Neural cell (in vitro differentiated cells): ENCODE measurements around the gene CHST8. TPM values are rescaled to one million over a fixed set of nuclear protein-coding genes. Genes with fewer than 3 reads are reported as not detected.
"Not testable (repeated sequence)": the region's sequence is repeated elsewhere in the genome, so short reads cannot be mapped to it uniquely, and the experiment has no call there.

Experiments
- H2AFZ ChIP-seq: fragments of 200-600, 300-800 bp; sonication (generic), shearing (Covaris generic); 2 replicates; pipeline ENCODE4 v1.6.0; 2014; ENCODE audit warnings: low read depth, mild to moderate bottlenecking, antibody characterized with exemption, low read length, moderate library complexity
- H3F3A ChIP-seq: fragments of 200-600 bp; shearing (Covaris generic); 2 replicates; pipeline ENCODE4 v1.6.1; 2016; ENCODE audit warnings: mild to moderate bottlenecking, moderate library complexity, mixed read lengths, antibody characterized with exemption, low read length; ENCODE audit not compliant: insufficient read depth, poor library complexity, severe bottlenecking
- H3K27ac ChIP-seq: fragments of 200-600, 300-800 bp; sonication (generic), shearing (Covaris generic); 2 replicates; pipeline ENCODE4 v1.5.1; 2014; ENCODE audit warnings: mild to moderate bottlenecking, low read length, moderate library complexity
- H3K27me3 ChIP-seq: fragments of 300-800, 200-600 bp; sonication (generic), shearing (Covaris generic); 2 replicates; pipeline ENCODE4 v1.6.0; 2014; ENCODE audit warnings: mild to moderate bottlenecking, low read depth, low read length, moderate library complexity; ENCODE audit not compliant: insufficient read depth
- H3K36me3 ChIP-seq: fragments of 300-800, 200-600 bp; sonication (generic), shearing (Covaris generic); 2 replicates; pipeline ENCODE4 v1.5.1; 2014; ENCODE audit warnings: mild to moderate bottlenecking, antibody characterized with exemption, low read length, moderate library complexity; ENCODE audit not compliant: insufficient read depth
- H3K4me2 ChIP-seq: fragments of 300-800, 200-600 bp; sonication (generic), shearing (Covaris generic); 2 replicates; pipeline ENCODE4 v1.6.0; 2014; ENCODE audit warnings: mild to moderate bottlenecking, low read length
- H3K4me3 ChIP-seq: fragments of 300-800, 200-600 bp; sonication (generic), shearing (Covaris generic); 2 replicates; pipeline ENCODE4 v1.5.1; 2014; ENCODE audit warnings: mild to moderate bottlenecking, low read length, moderate library complexity
- H3K79me2 ChIP-seq: fragments of 200-600 bp; shearing (Covaris generic); replicated peaks from 2 replicates; pipeline ENCODE4 v1.6.0; 2014; ENCODE audit warnings: mild to moderate bottlenecking, low read length, moderate library complexity; ENCODE audit not compliant: insufficient read depth
- H3K9ac ChIP-seq: fragments of 300-800, 200-600 bp; sonication (generic), shearing (Covaris generic); 2 replicates; pipeline ENCODE4 v1.6.1; 2016; ENCODE audit warnings: mild to moderate bottlenecking, low read length, mixed read lengths
- H3K9me2 ChIP-seq: fragments of 200-600 bp; shearing (Covaris generic); 2 replicates; pipeline ENCODE4 v1.6.1; 2016; ENCODE audit warnings: mild to moderate bottlenecking, low read length, mixed read lengths; ENCODE audit not compliant: insufficient read depth
- H3K9me3 ChIP-seq: fragments of 200-600, 300-800 bp; sonication (generic), shearing (Covaris generic); 2 replicates; pipeline ENCODE4 v1.6.1; 2016; ENCODE audit warnings: mild to moderate bottlenecking, mixed run types, low read length, moderate library complexity, mixed read lengths
- H4K20me1 ChIP-seq: fragments of 200-600 bp; shearing (Covaris generic); 2 replicates; pipeline ENCODE4 v1.6.1; 2016; ENCODE audit warnings: mild to moderate bottlenecking, mixed run types; ENCODE audit not compliant: insufficient read depth
- EP300 ChIP-seq: fragments of 450-650 bp; conservative IDR thresholded peaks from 2 replicates; pipeline ENCODE4 v1.6.1; 2014; ENCODE audit warnings: antibody characterized with exemption, mild to moderate bottlenecking, moderate library complexity; ENCODE audit not compliant: poor library complexity, severe bottlenecking
- EZH2 ChIP-seq: fragments of 200-600, 300-800 bp; shearing (Covaris generic), sonication (generic); IDR thresholded peaks from 2 replicates; pipeline ENCODE4 v1.6.1; 2014; ENCODE audit warnings: antibody characterized with exemption, low read length, borderline replicate concordance, mild to moderate bottlenecking; ENCODE audit not compliant: insufficient read depth, poor library complexity, severe bottlenecking
- MXI1 ChIP-seq: fragments of 450-650 bp; conservative IDR thresholded peaks from 2 replicates; pipeline ENCODE4 v1.6.1; 2014; ENCODE audit warnings: antibody characterized with exemption, mild to moderate bottlenecking; ENCODE audit not compliant: poor library complexity, severe bottlenecking
- POLR2AphosphoS5 ChIP-seq: IDR thresholded peaks from 2 replicates; pipeline ENCODE4 v1.6.1; 2012
- RAD21 ChIP-seq: fragments of 450-650 bp; conservative IDR thresholded peaks from 2 replicates; pipeline ENCODE4 v1.6.1; 2014; ENCODE audit warnings: antibody characterized with exemption, mild to moderate bottlenecking, moderate library complexity
- REST ChIP-seq: IDR thresholded peaks from 2 replicates; pipeline ENCODE4 v1.6.1; 2012; ENCODE audit warnings: borderline replicate concordance
- SMC3 ChIP-seq: fragments of 450-650 bp; conservative IDR thresholded peaks from 2 replicates; pipeline ENCODE4 v1.6.1; 2014; ENCODE audit warnings: antibody characterized with exemption, mild to moderate bottlenecking, moderate library complexity; ENCODE audit not compliant: poor library complexity
- TAF1 ChIP-seq: IDR thresholded peaks from 2 replicates; pipeline ENCODE4 v1.6.1; 2012; ENCODE audit warnings: low read depth
- polyA plus RNA-seq: library from polyadenylated mRNA; depleted of rRNA; stranded (reverse); fragments of >200 nt; gene quantifications from 2 replicates; pipeline ENCODE4 v1.2.3, GENCODE V29; 2014
- TF ChIP-seq, protein P1 (sequence below): fragments of 450-650 bp; IDR thresholded peaks from 2 replicates; pipeline ENCODE4 v1.5.1; 2014; ENCODE audit warnings: antibody characterized with exemption, mild to moderate bottlenecking, moderate library complexity; ENCODE audit not compliant: poor library complexity, severe bottlenecking

Gene CHST8
- polyA plus RNA-seq, 1 donor from 2014 or later: 7.1 TPM

GRCh38 chr19:33695547-33695946 lies 73.8 kb downstream of the CHST8 start:
- H4K20me1 ChIP-seq, H3K4me2 ChIP-seq, H3K4me3 ChIP-seq, H3K27ac ChIP-seq, H3K9ac ChIP-seq, H2AFZ ChIP-seq, H3F3A ChIP-seq, H3K27me3 ChIP-seq, H3K36me3 ChIP-seq, H3K9me3 ChIP-seq, H3K79me2 ChIP-seq, H3K9me2 ChIP-seq: not testable (repeated sequence)

DNA sequence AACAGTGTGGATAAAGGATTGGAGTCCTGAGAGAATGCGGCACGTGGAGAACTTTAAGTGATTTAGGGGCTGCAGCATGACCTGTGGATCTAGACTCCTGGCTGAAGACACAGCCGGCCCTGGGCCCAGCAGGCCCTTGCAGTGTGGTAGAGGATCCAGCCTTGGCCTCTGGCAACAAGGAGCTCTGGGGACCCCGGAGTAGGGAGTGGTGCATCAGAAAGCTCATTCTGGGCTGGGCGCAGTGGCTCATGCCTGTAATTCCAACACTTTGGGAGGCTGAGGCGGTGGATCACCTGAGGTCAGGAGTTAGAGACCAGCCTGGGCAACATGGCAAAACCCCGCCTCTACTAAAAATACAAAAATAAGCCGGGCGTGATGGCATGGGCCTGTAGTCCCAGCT lies 76.0 kb downstream of the CHST8 start:
- no peaks in the 10 kb centered on the region for H3K9me2 ChIP-seq
- no peaks in the 10 kb centered on the region for H3K79me2 ChIP-seq
- no peak overlapping the region for H3K4me3 ChIP-seq
- H2AFZ ChIP-seq: no peak overlapping the region
- no peaks in the 10 kb centered on the region for H3K36me3 ChIP-seq
- TF ChIP-seq POLR2AphosphoS5 (no peak), REST (no peak), TAF1 (no peak), EP300 (no peak), SMC3 (no peak)
- H3K27me3 ChIP-seq: no peaks in the 10 kb centered on the region
- H3K9me3 ChIP-seq: no peaks in the 10 kb centered on the region
- H3K27ac ChIP-seq: no peak overlapping the region
- no peaks in the 10 kb centered on the region for H4K20me1 ChIP-seq
- no peaks in the 10 kb centered on the region for H3F3A ChIP-seq
- no peak overlapping the region for H3K4me2 ChIP-seq
- H3K9ac ChIP-seq: no peak overlapping the region

DNA sequence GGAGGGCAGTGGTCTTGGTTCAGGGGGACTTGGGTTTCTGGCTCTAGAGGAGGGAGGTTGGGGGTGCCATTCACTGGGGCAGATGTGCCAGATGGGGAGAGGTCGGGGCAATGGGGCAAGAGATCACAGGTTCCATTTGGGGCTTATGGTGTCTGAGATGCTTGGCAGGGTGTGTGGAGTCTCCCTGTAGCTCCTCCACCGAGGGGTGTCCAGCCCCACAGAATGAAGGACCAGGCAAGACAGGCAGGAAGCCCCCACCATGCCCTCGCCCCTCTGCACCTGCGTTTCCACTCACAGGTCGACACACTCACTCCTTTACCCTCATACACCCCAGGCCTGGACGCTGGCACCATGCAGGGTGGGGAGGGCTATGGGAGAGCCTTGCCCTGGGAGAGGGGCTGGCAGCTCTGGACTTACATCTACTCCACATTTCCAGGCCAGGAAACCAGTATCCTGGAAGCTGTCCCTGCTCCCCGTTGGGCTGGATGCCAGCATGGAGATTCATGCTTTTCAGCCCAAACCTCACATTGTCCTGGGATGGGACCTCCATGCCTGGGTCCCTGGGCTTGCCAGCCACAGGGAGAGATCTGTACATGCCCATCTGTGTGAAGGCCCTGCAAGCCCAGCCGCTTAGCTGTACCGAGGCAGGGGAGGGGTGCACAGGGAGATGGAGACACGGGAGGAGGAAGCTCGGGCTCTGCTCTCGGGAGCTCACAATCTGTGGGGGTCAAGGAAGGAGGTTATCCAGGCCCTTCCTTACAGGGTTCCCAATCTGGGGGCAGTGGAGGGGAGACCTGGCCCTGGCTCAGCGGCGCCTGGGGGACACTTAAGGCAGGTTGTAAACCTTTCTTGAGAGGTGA lies 77.1 kb downstream of the CHST8 start:
- no peaks in the 10 kb centered on the region for H3K9me2 ChIP-seq
- H3K9ac ChIP-seq: no peak overlapping the region
- H3K27ac ChIP-seq: no peak overlapping the region
- TF ChIP-seq EP300 (no peak), REST (no peak), EZH2 (no peak), RAD21 (no peak), MXI1 (no peak), SMC3 (no peak), POLR2AphosphoS5 (no peak), TAF1 (no peak)
- TF ChIP-seq, protein P1, sequence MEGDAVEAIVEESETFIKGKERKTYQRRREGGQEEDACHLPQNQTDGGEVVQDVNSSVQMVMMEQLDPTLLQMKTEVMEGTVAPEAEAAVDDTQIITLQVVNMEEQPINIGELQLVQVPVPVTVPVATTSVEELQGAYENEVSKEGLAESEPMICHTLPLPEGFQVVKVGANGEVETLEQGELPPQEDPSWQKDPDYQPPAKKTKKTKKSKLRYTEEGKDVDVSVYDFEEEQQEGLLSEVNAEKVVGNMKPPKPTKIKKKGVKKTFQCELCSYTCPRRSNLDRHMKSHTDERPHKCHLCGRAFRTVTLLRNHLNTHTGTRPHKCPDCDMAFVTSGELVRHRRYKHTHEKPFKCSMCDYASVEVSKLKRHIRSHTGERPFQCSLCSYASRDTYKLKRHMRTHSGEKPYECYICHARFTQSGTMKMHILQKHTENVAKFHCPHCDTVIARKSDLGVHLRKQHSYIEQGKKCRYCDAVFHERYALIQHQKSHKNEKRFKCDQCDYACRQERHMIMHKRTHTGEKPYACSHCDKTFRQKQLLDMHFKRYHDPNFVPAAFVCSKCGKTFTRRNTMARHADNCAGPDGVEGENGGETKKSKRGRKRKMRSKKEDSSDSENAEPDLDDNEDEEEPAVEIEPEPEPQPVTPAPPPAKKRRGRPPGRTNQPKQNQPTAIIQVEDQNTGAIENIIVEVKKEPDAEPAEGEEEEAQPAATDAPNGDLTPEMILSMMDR: no peak
- H4K20me1 ChIP-seq: no peaks in the 10 kb centered on the region
- H3K36me3 ChIP-seq: no peaks in the 10 kb centered on the region
- H3F3A ChIP-seq: no peaks in the 10 kb centered on the region
- H3K4me2 ChIP-seq: no peak overlapping the region
- no peaks in the 10 kb centered on the region for H3K27me3 ChIP-seq
- no peak overlapping the region for H3K4me3 ChIP-seq
- no peak overlapping the region for H2AFZ ChIP-seq
- H3K79me2 ChIP-seq: no peaks in the 10 kb centered on the region
- no peaks in the 10 kb centered on the region for H3K9me3 ChIP-seq
